Mucosa of gallbladder (tissue), 1 donor: ENCODE measurements around the gene C5AR1. TPM values are rescaled to one million over a fixed set of nuclear protein-coding genes. Genes with fewer than 3 reads are reported as not detected.
"Not testable (repeated sequence)": the region's sequence is repeated elsewhere in the genome, so short reads cannot be mapped to it uniquely, and the experiment has no call there.

Experiments
- DNase-seq: peaks from one replicate; pipeline ENCODE4 v3.0.0-alpha.2; 2020; ENCODE audit warnings: low spot score
- total RNA-seq: library from RNA; stranded (reverse); gene quantifications from one replicate; pipeline ENCODE4 v1.2.1, GENCODE V29; 2021
- donor health status: DM: no; HTN: no; CAD: no.

The C5AR1 gene
- 18.7 TPM for total RNA-seq

DNA sequence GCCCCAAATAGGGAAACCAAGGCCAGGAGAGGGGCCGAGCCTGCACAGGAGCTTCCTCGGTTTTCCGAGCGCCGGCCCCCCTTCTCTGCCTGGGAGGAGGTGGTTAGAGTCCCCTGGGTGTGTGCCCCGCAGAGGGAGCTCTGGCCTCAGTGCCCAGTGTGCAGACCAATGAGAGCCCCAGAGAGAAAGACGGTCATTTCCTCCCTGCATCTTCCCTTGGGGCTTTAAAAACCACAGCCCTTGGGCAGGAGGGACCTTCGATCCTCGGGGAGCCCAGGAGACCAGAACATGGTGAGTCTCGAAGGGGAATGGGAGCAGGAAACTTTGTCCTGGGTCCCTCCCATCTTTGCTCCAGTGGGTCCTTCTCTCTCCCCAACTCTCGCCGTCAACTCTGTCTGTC is at the start of gene C5AR1:
Gene C5AR1 (plus strand): TSS at position 254 of the 400 bp plus-strand sequence. CDS start 35 bp downstream, at position 289.
- no peak for DNase-seq

DNA sequence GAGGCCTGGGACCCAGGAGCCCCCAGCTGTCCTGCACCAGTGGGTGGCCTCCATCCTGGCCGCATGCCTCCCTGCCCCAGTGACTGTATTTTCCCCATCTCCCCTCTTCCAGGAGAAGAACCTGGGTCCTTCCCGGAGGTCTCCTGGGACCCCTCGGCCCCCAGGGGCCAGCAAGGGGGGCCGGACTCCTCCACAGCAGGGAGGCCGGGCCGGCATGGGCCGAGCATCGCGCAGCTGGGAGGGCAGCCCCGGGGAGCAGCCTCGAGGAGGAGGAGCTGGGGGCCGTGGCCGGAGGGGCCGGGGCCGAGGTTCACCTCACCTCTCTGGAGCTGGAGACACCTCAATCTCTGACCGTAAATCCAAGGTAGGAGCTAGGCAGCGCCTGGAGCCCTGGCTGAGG is 49.2 kb upstream of the C5AR1 start:
- DNase-seq, result no peak

DNA sequence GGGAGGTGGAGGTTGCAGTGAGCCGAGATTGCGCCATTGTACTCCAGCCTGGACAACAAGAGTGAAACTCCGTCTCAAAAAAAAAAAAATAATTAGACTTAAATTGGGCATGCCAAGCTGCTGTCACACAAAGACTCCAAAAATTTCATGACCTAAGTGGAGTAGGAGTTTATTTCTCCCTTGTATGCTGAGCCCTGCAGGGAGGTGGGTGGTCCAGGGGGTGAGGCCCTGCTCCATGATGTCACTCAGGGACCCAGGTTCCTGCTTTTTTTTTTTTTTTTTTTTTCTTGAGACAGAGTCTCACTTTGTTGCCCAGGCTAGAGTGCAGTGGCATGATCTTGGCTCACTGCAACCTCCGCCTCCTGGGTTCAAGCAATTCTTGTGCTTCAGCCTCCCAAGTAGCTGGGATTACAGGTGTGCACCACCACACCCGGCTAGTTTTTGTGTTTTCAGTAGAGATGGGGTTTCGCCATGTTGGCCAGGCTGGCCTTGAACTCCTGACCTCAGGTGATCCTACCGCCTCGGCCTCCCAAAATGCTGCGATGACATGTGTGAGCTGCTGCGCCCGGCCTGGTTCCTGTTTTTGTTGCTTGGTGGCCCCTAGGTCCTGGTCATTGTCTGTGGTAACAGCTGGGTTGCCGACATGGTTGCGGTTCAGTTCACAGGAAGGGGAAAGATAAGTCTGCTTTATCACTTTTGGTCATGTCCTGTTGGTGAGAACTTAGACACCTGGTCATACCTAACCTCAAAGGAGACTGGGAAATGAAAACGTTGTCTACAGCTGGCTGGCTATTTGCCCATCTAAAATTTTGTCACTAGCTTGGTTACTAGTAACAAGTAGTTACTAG is 47.5 kb upstream of the C5AR1 start:
- not testable (repeated sequence) for DNase-seq

DNA sequence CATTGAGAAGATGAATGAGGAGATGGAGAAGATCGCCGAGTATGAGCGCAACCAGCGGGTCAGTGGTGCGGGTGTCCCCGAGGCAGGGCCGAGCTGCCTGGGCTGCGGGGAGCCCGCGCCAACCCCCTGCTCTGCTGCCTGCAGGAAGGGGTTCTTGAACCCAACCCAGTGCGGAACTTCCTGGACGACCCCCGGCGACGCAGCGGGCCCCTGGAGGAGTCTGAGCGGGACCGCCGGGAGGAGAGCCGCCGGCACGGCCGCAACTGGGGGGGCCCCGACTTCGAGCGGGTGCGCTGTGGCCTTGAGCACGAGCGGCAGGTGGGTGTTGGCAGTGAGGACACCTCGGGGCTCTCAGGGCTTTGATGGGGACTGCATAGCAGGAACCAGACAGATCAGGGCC is 45.0 kb upstream of the C5AR1 start:
- no peak for DNase-seq

DNA sequence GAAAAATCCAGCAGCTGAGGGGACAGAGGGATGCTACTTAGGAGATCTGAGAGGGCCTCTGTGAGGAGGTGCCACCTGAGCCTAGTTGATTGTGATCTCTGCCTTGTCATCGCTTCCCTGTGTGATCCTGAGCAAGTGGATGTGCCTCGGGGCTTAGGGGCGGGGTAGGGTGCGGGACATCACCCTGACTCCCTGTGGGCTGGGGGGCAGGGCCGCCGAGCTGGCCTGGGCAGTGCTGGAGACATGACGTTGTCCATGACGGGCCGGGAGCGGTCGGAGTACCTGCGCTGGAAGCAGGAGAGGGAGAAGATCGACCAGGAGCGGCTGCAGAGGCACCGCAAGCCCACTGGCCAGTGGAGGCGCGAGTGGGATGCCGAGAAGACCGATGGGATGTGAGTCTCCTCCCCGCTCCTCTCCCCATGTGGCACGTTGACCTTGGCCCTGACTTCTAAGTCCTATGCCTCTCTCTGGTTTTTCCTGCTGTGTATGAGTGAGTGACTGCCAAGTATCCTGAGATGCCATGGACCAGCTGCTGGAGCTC is 43.2 kb upstream of the C5AR1 start:
- DNase-seq, result no peak

DNA sequence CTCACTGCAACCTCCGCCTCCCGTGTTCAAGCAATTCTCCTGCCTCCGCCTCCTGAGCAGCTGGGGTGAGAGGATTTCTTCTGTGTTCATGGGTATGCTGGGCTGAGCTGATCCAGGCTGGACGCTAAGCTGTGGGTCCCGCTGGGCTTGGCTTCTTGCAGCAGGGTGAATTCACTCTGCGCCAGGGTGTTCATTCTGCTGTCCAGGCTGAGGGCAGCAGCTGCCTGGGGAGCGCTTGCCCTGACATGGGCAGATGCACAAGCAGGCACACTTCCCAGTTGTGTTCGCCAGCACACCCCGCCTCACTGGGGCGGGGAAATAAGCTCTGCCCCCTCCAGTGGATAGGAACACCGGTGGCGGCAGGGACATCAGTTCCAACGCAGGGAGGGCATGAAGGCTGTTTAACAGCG is 42.3 kb upstream of the C5AR1 start:
- no peak for DNase-seq

DNA sequence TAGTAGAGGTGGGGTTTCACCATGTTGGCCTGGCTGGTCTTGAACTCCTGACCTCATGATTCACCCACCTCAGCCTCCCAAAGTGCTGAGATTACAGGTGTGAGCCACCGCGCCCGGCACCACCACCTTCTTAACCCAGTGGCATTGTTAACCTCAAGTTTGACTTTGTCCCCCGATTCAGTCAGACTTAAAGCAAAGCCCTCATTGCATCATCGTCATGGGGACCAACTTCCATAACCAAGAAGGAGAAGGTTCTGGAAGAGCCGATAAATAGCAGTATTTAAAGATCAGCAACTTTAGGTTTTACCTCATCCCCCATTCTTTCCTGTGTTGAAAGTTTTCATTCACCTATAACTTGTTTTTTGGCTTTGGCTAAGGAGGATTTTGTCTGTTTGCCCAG is 41.6 kb upstream of the C5AR1 start:
- DNase-seq, result no peak

DNA sequence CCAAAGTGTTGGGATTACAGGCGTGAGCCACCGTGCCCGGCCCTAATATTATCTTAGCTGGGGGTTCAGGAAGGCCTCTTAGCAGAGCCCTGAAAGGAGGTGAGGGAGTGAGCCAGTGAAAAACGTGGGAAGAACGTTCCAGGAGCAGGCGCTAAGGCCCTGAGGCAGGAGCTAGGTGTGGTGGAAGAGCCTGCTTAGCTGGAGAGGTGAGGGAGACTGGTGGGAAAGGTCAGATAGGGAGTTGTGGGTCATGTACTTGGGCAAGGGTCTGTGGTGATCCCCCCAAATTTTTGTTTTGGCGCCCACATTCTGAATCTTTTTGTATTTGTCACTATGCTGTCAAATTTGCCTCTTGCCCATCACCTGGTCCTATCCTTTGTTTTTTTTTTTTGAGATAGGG is 40.1 kb upstream of the C5AR1 start:
- no peak for DNase-seq

DNA sequence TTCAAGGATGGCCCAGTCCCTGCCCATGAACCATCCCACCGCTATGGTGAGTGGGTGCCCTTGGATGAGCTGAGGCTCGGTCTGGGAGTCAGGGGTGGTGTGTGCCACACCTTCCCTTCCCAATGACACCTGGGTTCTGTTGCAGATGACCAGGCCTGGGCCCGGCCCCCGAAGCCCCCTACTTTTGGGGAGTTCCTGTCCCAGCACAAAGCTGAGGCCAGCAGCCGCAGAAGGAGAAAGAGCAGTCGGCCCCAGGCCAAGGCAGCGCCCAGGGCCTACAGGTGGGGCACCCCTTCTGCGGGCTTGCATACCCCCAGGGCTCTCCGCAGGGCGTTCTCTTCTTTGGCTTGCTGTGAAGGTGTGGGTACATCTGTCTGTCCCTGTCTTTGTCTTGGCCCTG is 39.3 kb upstream of the C5AR1 start:
- DNase-seq, result no peak

DNA sequence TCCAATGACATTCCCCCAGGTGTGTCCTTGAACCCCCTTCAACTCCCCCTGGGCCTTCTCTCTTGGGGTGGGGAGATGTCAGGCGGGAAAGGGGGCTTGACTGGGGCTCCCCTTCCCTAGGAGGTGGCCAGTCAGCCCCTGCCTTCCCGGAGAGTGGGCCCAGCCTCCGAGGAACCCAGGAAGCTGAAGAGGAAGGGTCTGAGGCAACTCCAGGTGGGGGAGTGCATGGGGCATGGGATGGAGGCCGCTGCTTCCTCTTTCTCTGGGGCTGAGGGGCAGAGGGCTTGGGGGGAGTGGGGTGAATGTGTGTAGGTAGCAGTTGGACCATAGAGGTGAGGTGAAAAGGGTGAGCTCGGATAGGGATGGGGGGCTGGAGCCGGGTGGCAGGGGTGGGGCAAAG is 37.7 kb upstream of the C5AR1 start:
- DNase-seq, result no peak

DNA sequence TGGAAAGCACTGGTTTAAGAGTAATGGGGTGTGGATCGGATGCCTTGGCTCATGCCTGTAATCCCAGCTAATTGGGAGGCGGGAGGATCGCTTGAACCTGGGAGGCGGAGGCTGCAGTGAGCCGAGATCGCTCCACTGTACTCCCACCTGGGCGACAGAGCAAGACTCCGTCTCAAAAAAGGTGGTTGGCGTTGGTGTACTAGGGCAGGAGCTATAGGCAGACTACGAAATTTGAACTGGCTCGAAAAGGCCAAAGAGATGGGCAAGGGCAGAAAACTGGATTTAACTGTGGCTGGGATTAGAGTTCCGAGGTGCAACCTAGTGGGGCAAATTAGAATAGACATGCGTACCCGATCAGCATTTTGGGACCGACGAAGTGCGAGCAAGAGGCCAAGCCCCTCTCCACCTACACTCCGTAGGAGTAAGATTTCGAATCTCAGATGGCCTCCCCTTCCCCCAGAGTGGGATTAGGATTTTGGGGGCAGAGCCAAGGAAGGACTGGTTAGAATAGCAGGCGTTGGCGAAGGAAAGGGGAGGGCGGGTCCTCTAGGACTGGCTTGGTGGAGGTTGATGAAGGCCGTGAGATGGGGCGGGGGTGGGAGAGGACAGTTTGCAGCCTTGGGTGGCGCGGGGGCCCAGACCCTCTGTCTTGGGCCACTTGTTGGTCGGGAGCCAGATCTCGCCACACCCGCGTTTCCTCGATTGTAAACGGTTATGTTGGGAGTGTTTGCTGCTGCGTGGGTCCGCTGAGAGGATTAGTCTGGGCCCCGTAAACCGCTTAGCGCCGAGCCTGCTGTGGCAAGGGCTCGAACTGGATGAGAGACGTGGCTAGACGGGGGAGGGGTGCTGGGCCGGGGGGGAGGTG is 37.0 kb upstream of the C5AR1 start:
- peak; percentile 34 for DNase-seq

DNA sequence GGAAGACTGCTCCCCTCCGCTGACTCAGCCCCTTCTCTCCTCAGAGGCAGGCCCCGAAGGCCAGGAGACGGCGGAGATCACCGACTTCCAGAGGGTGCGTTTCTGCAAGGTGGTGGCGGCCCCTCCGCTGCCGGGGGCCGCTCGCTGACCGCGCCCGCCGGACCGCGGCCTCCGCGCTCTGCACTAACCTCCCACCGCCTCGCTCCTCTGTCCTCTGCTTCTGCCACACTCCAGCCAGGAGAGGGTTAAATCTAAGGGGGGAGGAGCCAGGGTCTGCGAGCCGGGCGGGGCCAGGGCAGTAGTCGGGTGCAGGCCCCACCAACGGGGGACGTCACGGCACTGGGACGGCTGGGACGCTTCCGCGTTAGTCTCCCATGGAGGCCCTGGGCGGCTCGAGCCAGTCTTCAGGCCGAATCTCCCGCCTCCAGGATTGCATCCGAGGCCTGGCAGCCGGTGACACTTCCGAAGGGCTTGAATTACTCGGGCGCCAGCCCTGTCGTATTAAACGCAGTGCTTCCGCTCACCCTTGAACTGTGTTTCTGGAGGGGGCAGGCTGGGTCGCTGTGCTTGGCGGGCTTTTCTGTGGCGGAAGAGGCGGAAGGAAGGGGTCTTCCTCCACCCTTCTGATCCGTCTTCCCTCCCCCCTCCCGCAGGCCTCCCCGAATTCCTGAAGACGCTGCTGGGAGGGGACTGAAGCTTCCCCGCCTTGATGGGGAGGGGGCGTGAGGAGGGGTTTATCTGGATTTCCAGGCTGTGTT is 36.2 kb upstream of the C5AR1 start:
- DNase-seq, result peak; percentile 94

DNA sequence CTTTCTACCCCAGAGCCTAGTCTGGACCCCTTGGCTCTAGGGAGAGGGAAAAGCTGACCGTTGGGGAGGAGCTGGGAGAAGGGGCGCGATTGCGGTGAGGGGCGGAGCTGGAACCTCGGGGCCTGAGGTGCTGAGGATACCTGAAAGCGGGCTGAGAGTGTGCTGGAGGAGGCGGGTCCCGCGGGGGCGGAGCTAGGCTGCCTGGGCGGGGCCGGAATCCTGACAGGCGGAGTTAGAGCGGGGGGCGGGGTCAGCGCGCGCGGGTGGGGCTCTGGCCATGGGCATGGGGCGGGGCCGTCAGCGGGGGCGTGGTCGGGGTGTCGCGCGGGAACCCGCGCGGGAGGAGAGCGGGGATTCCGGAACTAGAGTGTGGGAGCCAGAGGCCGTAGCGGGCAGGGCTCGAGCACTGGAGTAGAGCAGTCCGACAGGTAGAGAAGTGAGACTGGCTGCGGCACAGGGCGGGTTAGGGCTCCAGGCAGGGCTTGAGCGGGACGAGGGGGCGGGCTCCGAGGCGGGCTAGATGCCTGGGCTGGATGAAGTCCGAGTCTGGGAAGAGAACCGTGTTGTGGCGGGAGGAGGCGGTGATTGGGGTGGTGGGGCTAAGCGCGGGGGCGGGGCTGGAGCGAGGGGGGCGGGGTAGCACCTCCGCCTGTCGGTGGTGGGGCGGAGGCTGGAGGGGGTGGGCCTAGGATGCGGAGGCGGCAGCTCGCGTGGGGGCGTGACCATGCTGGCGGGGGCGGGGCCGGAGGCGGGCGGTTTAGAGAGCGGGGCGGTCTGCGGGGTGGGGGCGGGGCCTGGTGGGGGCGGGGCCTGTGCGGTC is 35.4 kb upstream of the C5AR1 start, which contains the start of gene INAFM1:
Gene INAFM1 (plus strand): TSS at position 815 of the 820 bp plus-strand sequence. CDS start 35 bp downstream, outside the sequence.
- DNase-seq, result peak; percentile 98

DNA sequence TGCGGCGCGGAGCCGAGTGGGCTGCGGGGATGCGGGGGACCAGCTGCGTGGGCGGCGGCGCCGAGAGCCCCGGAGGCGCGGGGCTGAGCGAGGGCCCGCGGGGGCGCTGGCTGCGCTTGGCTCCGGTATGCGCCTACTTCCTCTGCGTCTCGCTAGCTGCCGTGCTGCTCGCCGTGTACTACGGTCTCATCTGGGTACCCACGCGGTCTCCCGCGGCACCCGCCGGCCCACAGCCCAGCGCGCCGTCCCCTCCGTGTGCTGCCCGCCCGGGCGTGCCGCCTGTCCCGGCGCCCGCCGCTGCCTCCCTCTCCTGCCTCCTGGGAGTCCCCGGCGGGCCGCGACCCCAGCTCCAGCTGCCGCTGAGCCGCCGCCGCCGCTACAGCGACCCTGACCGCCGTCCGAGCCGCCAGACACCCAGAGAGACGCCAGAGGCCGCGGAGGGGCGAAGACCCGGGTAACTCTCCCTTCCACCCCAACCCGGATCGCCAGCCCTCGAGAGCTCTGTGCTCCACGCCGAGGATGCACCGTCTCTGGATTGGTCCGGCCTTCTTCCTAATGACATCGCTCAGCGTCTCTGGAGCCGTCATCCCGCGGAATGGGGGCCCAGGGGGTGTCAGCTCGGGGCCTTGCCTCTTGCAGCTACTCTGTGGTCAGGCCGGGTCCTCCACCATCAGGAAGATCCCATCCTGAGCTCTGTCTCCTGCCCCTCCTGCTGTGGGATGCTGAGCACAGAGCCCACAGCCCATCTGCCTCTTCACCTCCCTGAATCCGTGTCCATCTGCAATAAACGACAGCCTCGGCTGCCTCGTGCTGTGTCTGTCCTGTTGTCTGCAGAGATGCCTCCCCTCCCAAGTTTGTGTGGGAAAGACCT is 34.5 kb upstream of the C5AR1 start:
- peak; percentile 38 for DNase-seq

DNA sequence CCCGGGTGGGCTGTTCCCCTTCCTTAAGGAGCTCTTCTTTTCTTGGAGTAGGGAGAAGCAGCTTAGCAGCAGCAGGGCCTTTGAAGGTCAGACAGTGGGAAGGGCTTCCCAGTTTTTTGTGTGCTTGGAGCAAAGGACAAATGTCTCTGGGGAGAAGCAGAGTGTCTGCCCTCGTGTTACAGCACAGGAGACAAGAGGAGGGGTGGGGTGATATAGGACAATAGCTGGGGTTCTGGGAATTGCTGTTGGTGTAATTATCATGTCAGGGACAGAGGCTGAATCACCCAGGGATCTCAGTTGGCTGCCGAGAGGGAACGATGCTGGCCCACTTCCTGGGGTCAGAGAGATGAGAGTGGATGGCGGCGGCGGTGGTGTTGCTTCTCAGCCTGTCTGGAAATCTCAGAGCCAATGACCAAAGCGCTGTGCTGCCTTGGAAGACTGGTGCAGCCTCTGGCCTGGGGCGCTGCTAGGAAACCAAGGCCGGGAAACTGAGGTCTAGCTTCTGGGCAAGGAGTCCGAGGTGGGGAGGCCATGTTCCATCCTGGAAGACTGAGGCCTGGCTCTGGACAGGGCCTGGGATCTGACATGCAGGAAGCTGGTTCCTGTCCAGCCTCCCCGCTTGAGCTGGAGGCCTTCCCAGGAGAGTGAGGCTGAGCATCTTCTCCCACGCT is 33.7 kb upstream of the C5AR1 start:
- peak; percentile 41 for DNase-seq

DNA sequence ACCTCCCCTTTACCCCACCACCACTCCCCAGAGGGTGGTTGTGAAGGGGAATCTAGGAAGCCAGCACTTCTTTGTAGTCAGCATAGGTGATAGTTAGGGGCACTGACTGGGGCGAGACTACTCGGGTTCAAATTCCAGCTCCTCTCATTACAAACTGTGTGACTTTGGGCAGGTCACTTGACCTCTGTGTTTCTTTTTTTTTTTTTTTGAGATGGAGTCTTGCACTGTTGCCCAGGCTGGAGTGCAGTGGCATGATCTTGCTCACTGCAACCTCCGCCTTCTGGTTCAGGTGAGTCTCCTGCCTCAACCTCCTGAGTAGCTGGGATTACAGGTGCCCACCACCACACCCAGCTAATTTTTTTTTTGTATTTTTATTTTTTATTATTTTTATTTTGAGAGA is 33.1 kb upstream of the C5AR1 start:
- not testable (repeated sequence) for DNase-seq

DNA sequence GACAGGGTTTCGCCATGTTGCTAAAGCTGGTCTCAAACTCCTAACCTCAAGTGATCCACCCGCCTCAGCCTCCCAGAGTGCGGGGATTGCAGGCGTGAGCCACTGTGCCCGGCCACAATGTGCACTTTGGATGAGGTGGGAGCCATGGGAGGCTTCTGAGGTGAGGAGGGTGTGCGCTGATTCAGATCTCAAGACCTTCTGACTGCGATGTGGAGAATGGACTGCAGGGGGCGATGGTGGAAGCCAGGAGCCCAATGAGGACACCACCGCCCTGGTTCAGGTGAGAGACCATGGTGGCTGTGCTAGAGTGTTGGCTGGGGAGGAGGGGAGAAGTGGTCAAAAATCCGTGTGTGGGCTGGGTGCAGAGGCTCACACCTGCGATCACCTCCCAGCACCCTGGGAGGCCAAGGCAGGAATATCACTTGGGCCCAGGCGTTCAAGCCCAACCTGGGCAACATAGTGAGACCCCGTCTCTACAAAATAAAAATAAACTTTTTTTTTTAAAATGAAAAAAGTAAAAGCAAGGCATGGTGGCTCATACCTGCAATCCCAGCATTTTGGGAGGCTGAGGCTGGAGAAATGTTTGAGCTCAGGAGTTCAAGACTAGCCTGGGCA is 29.4 kb upstream of the C5AR1 start:
- DNase-seq, result peak; percentile 22

DNA sequence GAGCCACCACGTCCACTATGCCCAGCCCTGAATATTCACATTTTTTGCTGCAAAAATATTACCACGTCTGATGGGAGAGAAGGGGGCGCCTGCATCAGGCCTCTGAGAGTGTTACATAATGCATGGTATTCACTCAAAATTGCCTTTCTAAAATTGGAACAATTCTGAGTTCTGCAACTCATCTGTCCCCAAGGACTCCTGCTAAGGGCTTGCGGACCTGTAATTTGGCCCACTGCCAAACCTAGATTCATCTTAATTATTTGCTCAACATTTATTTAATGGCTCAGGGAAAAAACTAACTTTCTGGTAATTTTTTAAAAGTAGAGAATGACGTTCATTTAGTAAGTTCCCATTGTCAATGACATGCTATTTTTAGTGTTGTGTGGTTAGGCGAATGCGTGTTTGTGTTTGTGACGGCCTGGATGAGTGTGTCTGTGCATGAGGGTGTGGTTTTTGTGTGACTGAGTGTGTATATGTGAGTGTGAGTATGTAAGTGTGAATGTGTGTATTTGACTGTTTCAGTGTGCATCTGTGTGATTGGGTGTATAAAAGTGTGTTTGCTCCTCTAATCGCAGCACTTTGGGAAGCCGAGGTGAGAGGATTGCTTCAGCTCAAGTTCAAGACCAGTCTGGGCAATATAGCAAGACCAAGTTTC is 26.1 kb upstream of the C5AR1 start:
- DNase-seq, result no peak
